Ascending aorta (tissue), 2 donors: ENCODE data around the gene OR10A2. TPM values are rescaled to one million over a fixed set of nuclear protein-coding genes. Genes with fewer than 3 reads are reported as not detected.

Experiments used
- DNase-seq, 2 donors: peaks; one replicate each; pipeline ENCODE4 v3.0.0-alpha.2; 2019; ENCODE audit warnings: low spot score in 2 of 2
- H3K27ac ChIP-seq, 2 donors: fragments of 200-600 bp; sonication (generic); one replicate each; pipeline ENCODE4 v1.5.1; 2016 to 2017; ENCODE audit warnings: mild to moderate bottlenecking in 1 of 2
- H3K27me3 ChIP-seq: fragments of 200-600 bp; sonication (generic); one replicate; pipeline ENCODE4 v1.5.1; 2017
- H3K36me3 ChIP-seq, 2 donors: fragments of 200-600 bp; sonication (generic); one replicate each; pipeline ENCODE4 v1.5.1; 2016
- H3K4me1 ChIP-seq, 2 donors: fragments of 200-600 bp; sonication (generic); one replicate each; pipeline ENCODE4 v1.5.1; 2016 to 2017; ENCODE audit warnings: mild to moderate bottlenecking in 1 of 2
- H3K4me3 ChIP-seq, 2 donors: fragments of 200-600 bp; sonication (generic); one replicate each; pipeline ENCODE4 v1.5.1; 2016 to 2017; ENCODE audit warnings: mild to moderate bottlenecking in 1 of 2
- H3K9me3 ChIP-seq, 2 donors: fragments of 200-600 bp; sonication (generic); one replicate each; pipeline ENCODE4 v1.5.1; 2016
- CTCF ChIP-seq, 3 experiments: fragments of 200-600 bp in 2 of 3; fragments of 450-650 bp in 1 of 3; sonication (generic) in 2 of 3; IDR thresholded peaks; one replicate each; pipeline ENCODE4 v1.5.1; 2016 to 2019; ENCODE audit warnings: antibody characterized with exemption in 3 of 3, mild to moderate bottlenecking in 1 of 3, moderate library complexity in 1 of 3
- intact Hi-C: fragments of 100-400 bp; cut with DNase I; formaldehyde crosslinking; loops from one replicate; pipeline ENCODE4 v1.15.1; 2023
- total RNA-seq: library from RNA; depleted of rRNA; stranded (reverse); fragments of >200 nt; gene quantifications from one replicate; pipeline ENCODE4 v1.1.0, GENCODE V29; 2016

OR10A2 gene, protein sequence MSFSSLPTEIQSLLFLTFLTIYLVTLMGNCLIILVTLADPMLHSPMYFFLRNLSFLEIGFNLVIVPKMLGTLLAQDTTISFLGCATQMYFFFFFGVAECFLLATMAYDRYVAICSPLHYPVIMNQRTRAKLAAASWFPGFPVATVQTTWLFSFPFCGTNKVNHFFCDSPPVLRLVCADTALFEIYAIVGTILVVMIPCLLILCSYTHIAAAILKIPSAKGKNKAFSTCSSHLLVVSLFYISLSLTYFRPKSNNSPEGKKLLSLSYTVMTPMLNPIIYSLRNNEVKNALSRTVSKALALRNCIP
- total RNA-seq: not detected

GRCh38 chr11:6862961-6863360, at the start of gene OR10A2:
Gene OR10A2, plus strand, starts transcription at chr11:6863057. Its CDS starts 6,698 bp downstream, at chr11:6869755.
- H3K4me3 ChIP-seq: no peak within 1 kb of the TSS
- intact Hi-C loops: no loop called here
- H3K36me3 ChIP-seq: no peaks in the 10 kb centered on the region
- no peak within 1 kb of the TSS for H3K27ac ChIP-seq
- DNase-seq: no peak
- H3K9me3 ChIP-seq: no peaks in the 10 kb centered on the region
- no peaks in the 10 kb centered on the region for H3K4me1 ChIP-seq
- H3K27me3 ChIP-seq: no peaks in the 10 kb centered on the region
- no peak for TF ChIP-seq CTCF (IDR thresholded peaks at IDR 0.05)

- Histone ChIP-seq H3K36me3 (no peaks in the 10 kb centered on the region), H3K27me3 (no peaks in the 10 kb centered on the region), H3K9me3 (no peaks in the 10 kb centered on the region), H3K27ac (no peak overlapping the region), H3K4me1 (no peaks in the 10 kb centered on the region), H3K4me3 (no peak overlapping the region)
- intact Hi-C loops: no loop called here
- TF ChIP-seq CTCF (IDR thresholded peaks at IDR 0.05): no peak
- no peak for DNase-seq
Measured at GRCh38 chr11:6813656-6814055, 49.2 kb upstream of the OR10A2 start.

GRCh38 chr11:6817694-6818093, 45.2 kb upstream of the OR10A2 start:
- Histone ChIP-seq H3K27me3 (no peaks in the 10 kb centered on the region), H3K27ac (no peak overlapping the region), H3K36me3 (no peaks in the 10 kb centered on the region), H3K4me3 (no peak overlapping the region), H3K9me3 (no peaks in the 10 kb centered on the region), H3K4me1 (no peaks in the 10 kb centered on the region)
- intact Hi-C loops: no loop called here
- no peak for TF ChIP-seq CTCF (IDR thresholded peaks at IDR 0.05)
- no peak for DNase-seq

DNA sequence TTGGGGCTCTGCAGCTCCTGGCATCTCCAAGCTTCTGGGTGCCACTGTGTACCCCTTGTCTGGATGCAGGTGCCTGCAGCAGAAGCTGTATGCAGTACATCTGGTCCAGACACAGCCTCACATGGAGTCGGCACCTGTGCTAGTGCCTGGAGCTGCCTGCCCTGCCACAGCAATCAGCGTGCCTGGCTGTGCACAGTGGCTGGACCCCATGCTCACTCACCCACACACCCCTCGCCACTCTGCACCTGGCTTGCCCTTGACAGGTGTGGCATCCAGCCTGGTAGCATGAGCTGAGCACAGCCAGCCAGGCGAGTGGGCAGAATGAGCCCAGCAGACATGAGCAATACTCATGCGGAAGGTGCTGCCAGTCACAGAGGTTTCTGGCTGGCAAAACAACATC, 43.9 kb upstream of the OR10A2 start:
- no peaks in the 10 kb centered on the region for H3K4me1 ChIP-seq
- intact Hi-C loops: no loop called here
- H3K4me3 ChIP-seq: no peak overlapping the region
- H3K27ac ChIP-seq: no peak overlapping the region
- TF ChIP-seq CTCF (IDR thresholded peaks at IDR 0.05): no peak
- DNase-seq: no peak
- H3K27me3 ChIP-seq: no peaks in the 10 kb centered on the region
- H3K9me3 ChIP-seq: no peaks in the 10 kb centered on the region
- H3K36me3 ChIP-seq: no peaks in the 10 kb centered on the region

DNA sequence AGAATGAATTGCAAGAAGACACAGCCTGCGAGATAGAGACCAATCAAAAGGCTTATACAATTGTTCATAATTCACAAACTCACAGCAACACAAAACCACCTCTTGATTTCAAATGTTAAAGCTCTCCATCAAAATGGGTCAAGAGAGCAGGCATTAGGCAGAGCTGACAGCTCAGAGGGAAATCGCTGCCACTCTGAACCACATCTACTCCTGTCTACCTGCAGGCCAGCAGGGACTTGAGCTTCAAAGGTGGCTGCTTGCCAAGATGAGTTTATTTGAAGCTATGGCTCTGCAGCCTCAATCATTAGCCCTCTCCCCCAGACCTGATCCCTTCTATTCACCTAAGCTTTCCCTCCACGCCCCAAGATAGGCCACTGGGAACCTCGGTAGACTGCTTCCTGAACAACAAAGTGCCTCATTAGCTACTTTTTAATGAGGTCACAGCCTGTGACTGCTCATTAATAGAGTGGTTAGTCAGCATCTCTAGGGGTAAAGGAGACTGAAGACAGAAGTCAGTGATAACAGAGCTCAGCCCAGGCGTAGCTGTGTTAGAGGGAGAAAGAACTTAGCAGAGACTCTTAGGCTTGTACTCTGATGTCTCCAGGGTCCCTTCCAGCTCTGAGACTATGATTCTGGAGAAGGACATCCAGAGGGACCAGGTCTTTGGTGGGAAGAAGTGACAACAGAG, 38.6 kb upstream of the OR10A2 start:
- intact Hi-C loops: no loop called here
- no peak overlapping the region for H3K4me3 ChIP-seq
- no peaks in the 10 kb centered on the region for H3K27me3 ChIP-seq
- no peaks in the 10 kb centered on the region for H3K4me1 ChIP-seq
- no peaks in the 10 kb centered on the region for H3K9me3 ChIP-seq
- no peak for TF ChIP-seq CTCF (IDR thresholded peaks at IDR 0.05)
- H3K36me3 ChIP-seq: no peaks in the 10 kb centered on the region
- H3K27ac ChIP-seq: no peak overlapping the region
- no peak for DNase-seq
